ENCODE results near the gene COBL. TPM values are rescaled to one million over a fixed set of nuclear protein-coding genes. Genes with fewer than 3 reads are reported as not detected.

The COBL gene
- total RNA-seq, 4 donors from 2014 or later = 17.2 to 59.7 (median 31.0) TPM

GRCh38 chr7:51255036-51255435, 61.6 kb downstream of the COBL start:
- Histone ChIP-seq H3K4me1 (peaks cover 0 to 19% (median 0%) of the 10 kb centered on the region in 3 donors), H3K9me3 (no peaks in the 10 kb centered on the region), H3K4me3 (no peak overlapping the region), H3K36me3 (no peaks in the 10 kb centered on the region), H3K27ac (peak overlapping the region in 2 of 4 donors; percentile 3 to 27), H3K27me3 (no peaks in the 10 kb centered on the region)
- TF ChIP-seq EP300 (IDR thresholded peaks at IDR 0.05) = no peak
- no peak for ATAC-seq
- 85 to 90% methylated on average over 3 of the region's 3 CpGs for WGBS, 2 donors (ENCODE audit: low coverage in 1 of 2)

DNA sequence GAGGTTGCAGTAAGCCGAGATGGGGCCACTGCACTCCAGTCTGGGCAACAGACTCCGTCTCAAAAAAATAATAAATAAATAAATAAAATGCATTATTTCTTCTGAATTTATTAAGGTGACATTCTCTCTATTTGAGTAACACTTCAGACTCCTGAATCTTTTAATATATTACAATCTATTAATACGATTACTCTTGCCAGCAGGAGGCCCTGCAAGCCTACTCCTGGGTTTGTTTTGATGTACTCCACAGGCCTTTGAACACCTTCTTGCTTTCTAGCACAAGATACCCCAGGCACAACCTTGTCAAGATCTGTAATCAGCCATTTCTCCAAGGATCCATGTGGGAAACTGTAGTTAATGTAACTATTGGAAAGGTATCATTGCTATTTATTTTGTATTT, 63.5 kb downstream of the COBL start:
- Histone ChIP-seq H3K4me3 (no peak overlapping the region), H3K27ac (no peak overlapping the region), H3K36me3 (no peaks in the 10 kb centered on the region), H3K4me1 (peaks cover 0 to 19% (median 0%) of the 10 kb centered on the region in 3 donors), H3K9me3 (no peaks in the 10 kb centered on the region), H3K27me3 (no peaks in the 10 kb centered on the region)
- TF ChIP-seq EP300 (IDR thresholded peaks at IDR 0.05) (no peak), CTCF (IDR thresholded peaks at IDR 0.05) (no peak), POLR2A (IDR thresholded peaks at IDR 0.05) (no peak), POLR2AphosphoS5 (IDR thresholded peaks at IDR 0.05) (no peak)
- no peak for ATAC-seq
- 81 to 89% methylated on average over 3 of the region's 3 CpGs for WGBS, 2 donors (ENCODE audit: low coverage in 1 of 2)

DNA sequence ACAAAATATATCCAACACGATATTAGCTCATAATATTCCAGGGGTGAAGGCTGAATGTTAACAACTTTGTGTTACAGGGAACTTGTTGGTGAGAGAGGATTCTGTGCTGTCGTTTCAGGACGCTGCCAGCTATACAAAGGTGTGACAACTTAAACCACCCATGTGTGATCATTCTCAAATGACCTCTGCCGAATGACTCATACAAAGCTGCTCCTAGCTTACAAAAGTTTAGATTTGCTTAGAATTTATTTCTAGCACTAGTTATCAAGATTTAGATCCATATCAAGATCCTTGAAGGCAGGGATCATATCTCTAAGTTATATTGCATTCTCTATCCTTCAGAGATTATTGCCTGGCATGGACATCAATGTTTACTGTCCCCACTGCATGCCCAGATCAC, 65.3 kb downstream of the COBL start:
- H3K27ac ChIP-seq = no peak overlapping the region
- H3K4me3 ChIP-seq = no peak overlapping the region
- no peaks in the 10 kb centered on the region for H3K27me3 ChIP-seq
- peaks cover 0 to 30% (median 0%) of the 10 kb centered on the region in 3 donors for H3K4me1 ChIP-seq
- 35 to 61% methylated on average over 4 of the region's 4 CpGs for WGBS, 2 donors (ENCODE audit: low coverage in 1 of 2)
- no peak for TF ChIP-seq CTCF (IDR thresholded peaks at IDR 0.05)
- TF ChIP-seq POLR2A (IDR thresholded peaks at IDR 0.05) = no peak
- TF ChIP-seq EP300 (IDR thresholded peaks at IDR 0.05) = no peak
- no peak for TF ChIP-seq POLR2AphosphoS5 (IDR thresholded peaks at IDR 0.05)
- ATAC-seq = no peak
- no peaks in the 10 kb centered on the region for H3K36me3 ChIP-seq
- H3K9me3 ChIP-seq = no peaks in the 10 kb centered on the region

DNA sequence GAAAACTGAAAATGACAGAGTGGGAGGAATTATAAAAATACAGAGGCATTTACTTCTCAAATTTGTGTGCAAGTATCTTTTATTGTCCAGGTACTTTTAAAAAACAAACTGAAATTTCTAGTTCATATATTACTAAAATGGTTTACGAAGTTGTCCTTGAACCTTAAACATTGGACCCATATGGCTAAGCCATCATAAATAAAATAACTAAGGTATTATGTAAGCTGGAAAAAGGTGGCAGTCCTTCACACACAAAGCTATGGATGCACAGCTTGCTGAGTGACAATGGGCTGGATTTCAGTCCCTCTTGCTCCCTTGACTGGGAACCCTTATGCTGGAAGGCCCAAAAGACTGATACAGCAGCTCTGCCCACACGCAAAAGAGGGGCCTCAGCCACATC, 66.1 kb downstream of the COBL start:
- H3K9me3 ChIP-seq = no peaks in the 10 kb centered on the region
- H3K27ac ChIP-seq = no peak overlapping the region
- no peak overlapping the region for H3K4me3 ChIP-seq
- 94 to 97% methylated on average over 2 of the region's 2 CpGs for WGBS, 2 donors (ENCODE audit: low coverage in 1 of 2)
- no peaks in the 10 kb centered on the region for H3K27me3 ChIP-seq
- H3K4me1 ChIP-seq = peaks cover 0 to 31% (median 0%) of the 10 kb centered on the region in 3 donors
- H3K36me3 ChIP-seq = no peaks in the 10 kb centered on the region
- no peak for ATAC-seq
- TF ChIP-seq POLR2AphosphoS5 (IDR thresholded peaks at IDR 0.05) (no peak), POLR2A (IDR thresholded peaks at IDR 0.05) (no peak), EP300 (IDR thresholded peaks at IDR 0.05) (no peak), CTCF (IDR thresholded peaks at IDR 0.05) (no peak)

GRCh38 chr7:51249991-51250390, 66.6 kb downstream of the COBL start:
- H3K36me3 ChIP-seq = no peaks in the 10 kb centered on the region
- ATAC-seq = no peak
- no peak overlapping the region for H3K27ac ChIP-seq
- TF ChIP-seq POLR2AphosphoS5 (IDR thresholded peaks at IDR 0.05) (no peak), POLR2A (IDR thresholded peaks at IDR 0.05) (no peak), CTCF (IDR thresholded peaks at IDR 0.05) (no peak), EP300 (IDR thresholded peaks at IDR 0.05) (no peak)
- peaks cover 0 to 31% (median 0%) of the 10 kb centered on the region in 3 donors for H3K4me1 ChIP-seq
- H3K9me3 ChIP-seq = no peaks in the 10 kb centered on the region
- H3K4me3 ChIP-seq = no peak overlapping the region
- H3K27me3 ChIP-seq = no peaks in the 10 kb centered on the region
- WGBS, 2 donors (ENCODE audit: low coverage in 1 of 2) = 89 to 100% methylated on average over 1 to 3 of the region's 3 CpGs
